Lung (tissue), 12 donors: ENCODE results near the gene MRTFB. TPM values are rescaled to one million over a fixed set of nuclear protein-coding genes. Genes with fewer than 3 reads are reported as not detected.

Source experiments
- ATAC-seq: fragments of 200-7000 bp; cut with Tn5 transposase; one replicate; pipeline ENCODE4 v1.9.1; 2020; ENCODE audit warnings: moderate number of reproducible peaks; ENCODE audit not compliant: insufficient read depth, low FRiP score
- DNase-seq, 3 donors: peaks; one replicate each; pipeline ENCODE4 v3.0.0-alpha.2; 2013 to 2017
- H3K27ac ChIP-seq, 2 donors: one replicate each; pipeline ENCODE4 v1.5.1; 2013; ENCODE audit warnings: mild to moderate bottlenecking in 2 of 2, moderate library complexity in 2 of 2, control low read depth in 1 of 2, inconsistent platforms in 1 of 2, low read depth in 1 of 2, low read length in 1 of 2
- H3K27me3 ChIP-seq, 3 donors: one replicate each; pipeline ENCODE4 v1.5.1; 2013; ENCODE audit warnings: low read length in 2 of 3; ENCODE audit not compliant: control insufficient read depth in 3 of 3, insufficient read depth in 3 of 3
- H3K36me3 ChIP-seq, 4 donors: one replicate each; pipeline ENCODE4 v1.5.1; 2013; ENCODE audit warnings: low read length in 4 of 4, mild to moderate bottlenecking in 1 of 4, moderate library complexity in 1 of 4; ENCODE audit not compliant: control insufficient read depth in 4 of 4, insufficient read depth in 4 of 4
- H3K4me1 ChIP-seq, 5 donors: one replicate each; pipeline ENCODE4 v1.5.1; 2013; ENCODE audit warnings: low read length in 5 of 5, mild to moderate bottlenecking in 2 of 5, moderate library complexity in 1 of 5; ENCODE audit not compliant: control insufficient read depth in 5 of 5, insufficient read depth in 5 of 5
- H3K4me3 ChIP-seq: one replicate; pipeline ENCODE4 v1.5.1; 2013; ENCODE audit warnings: mild to moderate bottlenecking, control low read depth, moderate library complexity
- H3K9ac ChIP-seq, 2 donors: one replicate each; pipeline ENCODE4 v1.5.1; 2013; ENCODE audit warnings: low read length in 2 of 2, control low read depth in 1 of 2; ENCODE audit not compliant: insufficient read depth in 1 of 2
- H3K9me3 ChIP-seq, 4 donors: one replicate each; pipeline ENCODE4 v1.5.1; 2013; ENCODE audit warnings: low read length in 3 of 4, mild to moderate bottlenecking in 1 of 4, moderate library complexity in 1 of 4; ENCODE audit not compliant: control insufficient read depth in 4 of 4, insufficient read depth in 3 of 4
- WGBS, 2 donors: extraction: QIAGEN DNeasy Blood & Tissue Kit; methylation state at CpG; one replicate each; pipeline ENCODE4 v1.1.7; 2013; 5-methylcytosine and 5-hydroxymethylcytosine counted together
- polyA plus RNA-seq, 2 donors: library from polyadenylated mRNA; stranded (reverse); fragments of 200-250 nt; gene quantifications; one replicate each; pipeline ENCODE4 v1.2.1, GENCODE V29; 2013
- total RNA-seq, 2 donors: library from RNA; depleted of rRNA in 1 of 2; stranded (reverse); fragments of >200 nt in 1 of 2; gene quantifications; one replicate each; pipeline ENCODE4 v1.2.1, GENCODE V29; 2014 to 2021
- TF ChIP-seq, protein P1 (sequence below): IDR thresholded peaks from 2 replicates; pipeline ENCODE4 v1.5.1; 2012; ENCODE audit warnings: mild to moderate bottlenecking; ENCODE audit errors: control extremely low read depth, extremely low read depth
- donor health status: control.
- donor health status: control.
- donor health status: Bipolar disorder and iron deficiency.
- donor health status: healthy.
- donor health status: DM: yes; HTN: yes; CAD: no.

MRTFB gene
- total and polyA plus RNA-seq, 4 donors, result 8.8 to 50.9 (median 27.8) TPM

DNA sequence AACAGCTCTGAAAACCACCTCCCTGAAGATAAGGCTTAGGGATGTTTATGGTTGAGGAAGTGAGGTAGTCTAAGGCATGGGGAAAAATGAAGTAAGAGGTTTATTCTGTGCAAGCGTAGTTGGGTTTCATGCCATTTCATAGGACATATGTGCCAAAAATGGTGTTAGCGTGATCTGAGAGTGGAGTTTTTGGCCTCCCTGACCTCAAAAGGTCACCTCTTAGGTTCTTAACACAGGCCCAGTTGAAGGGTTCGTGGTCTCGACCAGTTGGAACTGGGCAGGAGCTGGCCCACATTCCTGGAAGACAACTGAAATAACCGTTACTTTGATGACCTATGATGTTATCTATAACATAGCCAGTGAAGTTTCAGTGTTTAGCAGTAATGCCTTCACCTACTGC, 57.0 kb downstream of the MRTFB start:
- H3K27me3 ChIP-seq, result no peaks in the 10 kb centered on the region
- no peaks in the 10 kb centered on the region for H3K9me3 ChIP-seq
- peaks cover 2 to 6% (median 3%) of the 10 kb centered on the region in 5 donors for H3K4me1 ChIP-seq
- DNase-seq, result no peak
- ATAC-seq, result no peak
- no peak overlapping the region for H3K4me3 ChIP-seq
- H3K9ac ChIP-seq, result no peak overlapping the region
- 91 to 96% methylated on average over 5 of the region's 5 CpGs for WGBS, 2 donors
- TF ChIP-seq, protein P1, sequence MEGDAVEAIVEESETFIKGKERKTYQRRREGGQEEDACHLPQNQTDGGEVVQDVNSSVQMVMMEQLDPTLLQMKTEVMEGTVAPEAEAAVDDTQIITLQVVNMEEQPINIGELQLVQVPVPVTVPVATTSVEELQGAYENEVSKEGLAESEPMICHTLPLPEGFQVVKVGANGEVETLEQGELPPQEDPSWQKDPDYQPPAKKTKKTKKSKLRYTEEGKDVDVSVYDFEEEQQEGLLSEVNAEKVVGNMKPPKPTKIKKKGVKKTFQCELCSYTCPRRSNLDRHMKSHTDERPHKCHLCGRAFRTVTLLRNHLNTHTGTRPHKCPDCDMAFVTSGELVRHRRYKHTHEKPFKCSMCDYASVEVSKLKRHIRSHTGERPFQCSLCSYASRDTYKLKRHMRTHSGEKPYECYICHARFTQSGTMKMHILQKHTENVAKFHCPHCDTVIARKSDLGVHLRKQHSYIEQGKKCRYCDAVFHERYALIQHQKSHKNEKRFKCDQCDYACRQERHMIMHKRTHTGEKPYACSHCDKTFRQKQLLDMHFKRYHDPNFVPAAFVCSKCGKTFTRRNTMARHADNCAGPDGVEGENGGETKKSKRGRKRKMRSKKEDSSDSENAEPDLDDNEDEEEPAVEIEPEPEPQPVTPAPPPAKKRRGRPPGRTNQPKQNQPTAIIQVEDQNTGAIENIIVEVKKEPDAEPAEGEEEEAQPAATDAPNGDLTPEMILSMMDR, result no peak
- H3K36me3 ChIP-seq, result peaks cover 0 to 5% (median under 1%) of the 10 kb centered on the region in 4 donors
- H3K27ac ChIP-seq, result no peak overlapping the region

DNA sequence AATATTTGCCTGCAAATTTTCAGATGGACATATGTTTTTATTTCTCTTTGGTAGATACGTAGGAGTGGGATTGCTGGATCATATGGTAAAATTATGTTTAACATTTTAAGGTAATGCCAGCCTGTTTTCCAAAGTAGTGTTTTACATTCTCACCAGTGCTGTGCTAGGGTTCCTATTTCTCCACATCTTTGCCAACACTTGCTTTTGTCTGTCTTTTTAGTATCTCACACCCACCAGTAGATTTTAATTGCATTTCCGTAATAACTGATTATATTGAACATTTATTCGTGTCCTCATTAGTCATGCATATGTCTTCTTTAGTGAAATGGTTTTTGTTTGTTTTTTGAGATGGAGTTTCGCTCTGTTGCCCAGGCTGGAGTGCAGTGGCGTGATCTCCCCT, 58.4 kb downstream of the MRTFB start:
- Histone ChIP-seq H3K4me3 (no peak overlapping the region), H3K27ac (no peak overlapping the region), H3K9me3 (no peaks in the 10 kb centered on the region), H3K27me3 (no peaks in the 10 kb centered on the region), H3K4me1 (peaks cover 3 to 16% (median 4%) of the 10 kb centered on the region in 5 donors), H3K9ac (no peak overlapping the region), H3K36me3 (peaks cover 0 to 5% (median 1%) of the 10 kb centered on the region in 4 donors)
- ATAC-seq (no peak), DNase-seq (no peak)
- TF ChIP-seq, protein P1, result no peak
- WGBS, 2 donors, result 95 to 96% methylated on average over 5 of the region's 5 CpGs

DNA sequence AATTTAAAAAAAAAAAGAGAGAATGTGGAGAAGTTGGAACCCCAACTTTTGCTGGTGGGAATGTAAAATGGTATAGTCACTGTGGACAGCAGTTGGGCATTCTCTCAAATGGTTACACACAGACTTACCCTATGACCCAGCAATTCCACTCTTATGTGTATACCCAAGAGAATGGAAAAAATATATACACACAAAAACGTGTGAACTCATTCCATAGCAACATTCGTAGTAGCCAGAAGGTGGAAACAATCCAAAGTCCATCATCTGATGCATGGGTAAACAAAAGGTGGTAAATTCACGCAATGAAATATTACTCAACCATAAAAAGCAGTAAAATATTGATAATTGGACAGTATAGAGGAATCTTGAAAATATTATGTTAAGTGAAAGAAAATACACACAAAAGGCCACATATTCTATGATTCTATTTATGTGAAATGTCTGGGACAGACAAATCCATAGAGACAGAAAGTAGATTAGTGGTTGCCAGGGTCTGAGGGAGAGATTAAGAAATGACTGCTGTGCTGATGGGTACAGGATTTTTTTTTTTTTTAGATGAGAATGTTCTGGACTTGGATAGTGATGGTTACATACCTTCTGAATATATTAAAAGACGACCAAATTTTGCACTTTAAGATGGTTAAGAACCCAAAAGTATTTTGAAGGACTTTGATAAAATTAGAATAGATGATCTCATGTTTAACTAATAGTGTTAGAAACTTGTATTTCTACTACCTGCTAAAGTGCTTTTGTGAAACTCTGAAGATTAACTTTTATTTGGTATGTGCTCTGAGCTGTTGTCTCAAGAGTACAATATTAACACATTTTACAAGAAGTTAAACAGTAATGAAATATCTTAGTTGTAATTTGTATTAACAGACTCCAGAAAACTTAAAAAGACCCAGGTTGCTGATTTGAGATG, 60.9 kb downstream of the MRTFB start:
- WGBS, 2 donors, result 57 to 86% methylated on average over 4 of the region's 4 CpGs
- Histone ChIP-seq H3K9me3 (no peaks in the 10 kb centered on the region), H3K9ac (no peak overlapping the region), H3K4me3 (no peak overlapping the region), H3K27ac (no peak overlapping the region), H3K4me1 (peaks cover 0 to 10% (median 5%) of the 10 kb centered on the region in 5 donors), H3K36me3 (peaks cover 0 to 5% (median 2%) of the 10 kb centered on the region in 4 donors), H3K27me3 (no peaks in the 10 kb centered on the region)
- DNase-seq, result peak in 1 of 3 donors; percentile 16
- TF ChIP-seq, protein P1, result no peak
- ATAC-seq, result no peak
